Muscle of arm (tissue), 12 donors: ENCODE measurements around the gene SELPLG. TPM values are rescaled to one million over a fixed set of nuclear protein-coding genes. Genes with fewer than 3 reads are reported as not detected.
"Not testable (repeated sequence)": the region's sequence is repeated elsewhere in the genome, so short reads cannot be mapped to it uniquely, and the experiment has no call there.

Experiments used
- DNase-seq: peaks from one replicate; pipeline ENCODE4 v3.0.0-alpha.2; 2013
- polyA plus RNA-seq, 12 donors: library from polyadenylated mRNA; unstranded; fragments of 120-200 nt; gene quantifications; one replicate each; pipeline ENCODE4 v1.2.1, GENCODE V29; 2013; ENCODE audit not compliant: insufficient read length in 12 of 12

Gene SELPLG
- polyA plus RNA-seq, 12 donors = 3.0 to 11.3 (median 4.4) TPM; not detected in 1

GRCh38 chr12:108592033-108592909 is 41.4 kb downstream of the SELPLG start:
- DNase-seq = no peak

DNA sequence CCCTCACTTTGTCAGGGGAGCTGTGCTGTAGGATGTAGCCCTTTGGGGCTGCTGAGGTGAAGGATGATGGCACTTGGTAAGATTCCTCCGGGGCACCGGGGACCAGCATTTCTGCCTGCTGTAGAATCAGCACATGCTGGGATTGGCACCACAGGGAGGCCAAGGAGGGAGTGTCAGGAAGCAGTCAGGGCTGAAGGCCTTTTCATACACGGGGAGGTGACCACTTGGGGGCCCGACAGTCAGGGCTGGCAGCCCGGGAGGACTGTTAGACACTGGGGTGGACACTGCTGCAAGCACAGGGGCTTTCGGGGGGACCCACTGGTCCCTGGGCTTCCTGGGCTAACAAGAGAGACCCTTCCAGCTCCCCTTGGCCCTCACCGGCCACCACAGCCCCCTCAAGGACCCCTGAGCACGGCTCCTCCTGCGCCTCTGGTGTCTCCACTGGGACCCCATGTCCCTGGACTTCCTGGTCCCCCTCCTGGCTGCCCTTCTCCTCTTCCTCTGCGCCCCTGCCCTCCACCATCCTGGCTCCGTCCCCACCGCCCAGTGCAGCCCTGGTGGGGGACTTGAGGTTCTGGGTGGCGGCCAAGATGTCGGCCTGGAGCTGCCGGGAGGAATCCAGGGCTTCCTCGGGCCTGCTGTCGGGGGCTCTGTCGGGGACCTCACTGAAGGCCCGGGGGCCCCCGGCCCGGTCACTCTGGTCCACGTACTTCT is 42.3 kb downstream of the SELPLG start:
- no peak for DNase-seq

DNA sequence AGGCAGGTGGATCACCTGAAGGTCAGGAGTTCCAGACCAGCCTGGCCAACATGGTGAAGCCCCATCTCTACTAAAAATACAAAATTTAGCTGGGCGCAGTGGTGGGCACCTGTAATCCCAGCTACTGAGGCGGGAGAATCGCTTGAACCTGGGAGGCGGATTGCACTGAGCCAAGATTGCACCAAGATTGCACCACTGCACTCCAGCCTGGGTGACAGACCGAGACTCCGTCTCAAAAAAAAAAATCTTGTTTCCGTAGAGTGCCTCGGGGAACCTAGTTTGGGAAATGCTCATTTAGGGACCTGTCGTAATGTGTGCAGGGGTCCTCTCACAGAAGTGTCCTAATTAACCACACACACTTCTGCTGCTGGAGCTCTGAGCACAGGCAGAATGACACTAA is 43.2 kb downstream of the SELPLG start:
- DNase-seq = not testable (repeated sequence)

DNA sequence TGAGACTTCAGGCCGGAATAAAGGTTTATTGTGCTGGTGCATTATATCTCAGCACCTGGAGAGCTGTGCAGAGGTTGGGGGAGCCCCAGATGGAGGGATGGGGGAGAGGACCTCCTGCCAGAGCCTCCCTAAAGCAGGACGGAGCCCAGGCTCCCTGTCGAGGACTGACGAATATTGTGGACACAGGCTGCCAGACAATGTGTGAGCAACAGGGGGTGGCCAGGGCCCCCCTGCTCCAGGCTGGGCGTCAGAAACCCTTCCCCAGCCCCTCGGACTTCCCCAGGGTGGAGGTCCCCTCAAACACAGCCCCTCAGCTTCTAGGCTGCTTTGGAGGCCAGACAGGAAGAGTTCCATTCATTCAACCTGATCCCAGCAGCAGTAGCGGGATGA is 43.9 kb downstream of the SELPLG start:
- DNase-seq = no peak

- peak; percentile 61 for DNase-seq
These were observed 44.5 kb downstream of the SELPLG start for GRCh38 chr12:108589028-108589839.

DNA sequence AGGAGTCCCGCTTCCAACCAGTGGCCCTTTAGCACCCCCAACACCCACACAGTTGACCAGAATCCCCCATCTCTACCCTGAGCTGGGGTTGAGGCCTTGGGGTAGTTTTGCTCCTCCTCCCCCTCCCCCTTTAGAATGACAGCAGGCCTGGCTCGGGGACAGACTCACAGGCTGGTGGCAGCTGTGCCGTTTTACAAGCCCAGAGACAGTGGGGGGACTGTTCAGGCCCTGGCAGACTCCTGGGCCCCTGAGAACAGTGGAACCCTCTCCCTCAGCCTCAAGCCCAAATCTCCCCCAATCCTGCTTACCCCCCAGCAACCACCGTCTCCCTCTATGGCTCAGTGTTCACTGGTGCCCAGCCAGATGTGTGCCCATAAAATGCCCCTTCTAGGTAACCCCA is 45.9 kb downstream of the SELPLG start:
- DNase-seq = no peak

GRCh38 chr12:108586306-108586705 is 47.4 kb downstream of the SELPLG start:
- DNase-seq = no peak

- DNase-seq = no peak
These were observed 47.8 kb downstream of the SELPLG start for GRCh38 chr12:108585864-108586263.

DNA sequence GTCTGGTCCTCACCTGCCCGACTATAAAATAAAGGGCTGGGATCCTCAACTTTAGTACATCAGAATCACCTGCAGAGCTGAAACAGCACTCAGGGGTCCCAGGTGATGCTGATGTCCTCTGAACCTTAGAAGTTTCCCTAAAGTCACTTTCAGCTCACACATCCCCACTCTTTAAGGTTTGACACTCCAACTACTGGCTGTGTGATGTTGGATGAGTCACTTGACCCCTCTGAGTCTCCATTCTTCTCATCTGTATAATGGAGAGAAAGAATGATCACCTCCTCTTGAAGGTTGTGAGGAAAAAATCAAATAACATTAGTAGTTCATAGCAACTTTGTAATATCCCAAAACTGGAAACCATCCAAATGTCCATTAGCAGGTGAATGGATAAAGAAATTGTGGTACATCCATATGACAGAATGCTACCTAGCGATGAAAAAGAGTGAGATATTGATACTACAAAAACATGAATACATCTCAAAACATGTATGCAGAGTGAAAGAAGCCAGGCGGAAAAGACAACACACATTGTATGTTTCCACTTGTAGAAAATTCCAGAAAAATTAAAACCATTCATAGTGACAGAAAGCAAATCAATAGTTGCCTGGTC is 49.1 kb downstream of the SELPLG start:
- no peak for DNase-seq

DNA sequence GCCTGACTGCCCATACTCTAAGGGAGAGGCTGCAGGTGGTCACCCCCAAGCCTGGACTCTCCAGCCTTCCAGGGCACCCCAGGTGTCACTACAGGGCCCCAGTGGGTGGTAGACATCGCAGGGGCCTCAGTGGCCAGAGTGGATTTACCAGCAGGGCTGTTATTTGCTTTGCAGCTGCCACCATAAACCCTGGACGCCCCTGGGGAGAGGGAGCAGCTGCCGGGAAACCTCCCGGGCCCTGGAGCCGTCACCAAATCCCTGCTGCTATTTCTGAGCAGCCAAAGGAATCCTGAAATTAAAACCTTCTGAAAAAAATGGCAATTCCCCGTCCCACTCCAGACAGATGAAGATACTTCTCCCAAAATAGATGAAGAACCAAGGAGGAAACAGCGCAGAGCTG is 49.7 kb downstream of the SELPLG start:
- DNase-seq = no peak

- no peak for DNase-seq
These were observed 50.5 kb downstream of the SELPLG start for GRCh38 chr12:108582978-108583770.

GRCh38 chr12:108582509-108582908 is 51.2 kb downstream of the SELPLG start:
- no peak for DNase-seq

GRCh38 chr12:108581311-108582227 is 52.1 kb downstream of the SELPLG start:
- no peak for DNase-seq

DNA sequence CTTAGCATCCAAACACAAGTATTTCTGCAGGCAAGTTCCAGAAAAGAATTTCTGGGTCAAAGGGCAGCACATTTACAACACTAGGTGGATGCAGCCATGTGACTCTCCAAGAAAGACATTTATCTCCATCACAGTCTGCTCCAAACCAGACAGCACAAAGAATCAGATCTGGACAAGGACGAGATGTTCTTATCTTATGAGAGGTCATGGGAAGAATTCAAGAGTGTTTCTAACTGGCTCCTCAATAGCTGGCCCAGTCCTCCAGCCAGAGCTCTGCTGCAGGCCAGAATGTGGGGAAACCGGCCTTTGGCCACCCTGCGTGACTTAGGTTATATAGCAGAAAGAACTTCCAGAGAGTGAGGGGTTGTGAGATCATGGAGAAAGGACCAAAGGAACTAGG is 53.2 kb downstream of the SELPLG start:
- no peak for DNase-seq

GRCh38 chr12:108578813-108579212 is 54.9 kb downstream of the SELPLG start:
- no peak for DNase-seq

GRCh38 chr12:108578264-108578663 is 55.4 kb downstream of the SELPLG start:
- no peak for DNase-seq

DNA sequence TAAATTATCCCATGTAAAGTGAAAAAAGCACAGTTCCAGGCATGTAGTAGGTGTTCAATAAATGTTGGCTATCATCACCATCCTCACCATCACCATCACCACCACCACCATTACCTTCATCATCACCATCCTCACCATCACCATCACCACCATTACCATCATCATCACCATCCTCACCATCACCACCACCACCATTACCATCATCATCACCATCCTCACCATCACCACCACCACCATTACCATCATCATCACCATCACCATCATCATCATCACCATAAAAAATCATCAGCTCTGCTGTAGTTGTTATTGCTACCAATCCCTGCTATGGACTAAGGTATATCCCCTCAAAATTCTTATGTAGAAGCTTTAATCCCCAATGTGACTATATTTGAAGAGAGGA is 56.2 kb downstream of the SELPLG start:
- no peak for DNase-seq

- no peak for DNase-seq
These were observed 56.9 kb downstream of the SELPLG start for GRCh38 chr12:108576660-108577234.

DNA sequence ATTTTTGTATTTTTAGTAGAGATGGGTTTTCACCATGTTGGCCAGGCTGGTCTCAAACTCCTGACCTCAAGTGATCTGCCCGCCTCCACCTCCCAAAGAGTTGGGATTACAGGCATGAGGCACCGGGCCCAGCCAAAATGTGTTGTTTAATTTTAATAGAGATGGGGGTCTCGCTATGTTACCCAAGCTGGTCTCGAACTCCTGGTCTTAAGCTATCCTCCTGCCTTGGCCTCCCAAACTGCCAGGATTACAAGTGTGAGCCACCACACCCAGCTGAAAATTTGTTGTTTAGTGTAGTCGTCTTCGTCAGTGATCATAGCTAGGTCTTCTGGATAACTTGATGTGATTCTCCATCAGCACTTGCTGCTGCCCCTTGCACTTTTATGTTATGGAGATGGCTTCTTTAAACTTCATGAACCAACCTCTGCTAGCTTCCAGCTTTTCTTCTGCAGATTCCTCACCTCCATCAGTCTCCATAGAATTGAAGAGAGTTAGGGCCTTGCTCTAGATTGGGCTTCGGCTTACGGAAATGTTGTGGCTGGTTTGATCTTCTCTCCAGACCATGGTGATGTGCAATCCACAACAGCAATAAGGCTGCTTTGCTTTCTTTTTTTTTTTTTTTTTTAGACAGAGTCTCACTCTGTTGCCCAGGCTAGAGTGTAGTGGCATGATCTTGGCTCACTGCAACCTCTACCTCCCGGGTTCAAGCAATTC is 58.3 kb downstream of the SELPLG start:
- no peak for DNase-seq
